ENCODE results near the gene RPGR. TPM values are rescaled to one million over a fixed set of nuclear protein-coding genes. Genes with fewer than 3 reads are reported as not detected.

RPGR gene
- total RNA-seq, 1 donor from 2014 or later = 9.2 TPM

GRCh38 chrX:38368774-38369173, 41.5 kb upstream of the RPGR start:
- Mint-ChIP-seq H3K27me3 (ENCODE audit: low read depth) (peaks cover 3% of the 10 kb centered on the region), H3K27ac (ENCODE audit: unreplicated experiment) (no peak overlapping the region), H3K4me3 (no peak overlapping the region), H3K9me3 (peaks cover 11% of the 10 kb centered on the region), H3K4me1 (no peaks in the 10 kb centered on the region), H3K36me3 (ENCODE audit: low read depth) (no peaks in the 10 kb centered on the region)
- no peak for DNase-seq (ENCODE audit: low read depth, low spot score)
- TF ChIP-seq, protein P1, sequence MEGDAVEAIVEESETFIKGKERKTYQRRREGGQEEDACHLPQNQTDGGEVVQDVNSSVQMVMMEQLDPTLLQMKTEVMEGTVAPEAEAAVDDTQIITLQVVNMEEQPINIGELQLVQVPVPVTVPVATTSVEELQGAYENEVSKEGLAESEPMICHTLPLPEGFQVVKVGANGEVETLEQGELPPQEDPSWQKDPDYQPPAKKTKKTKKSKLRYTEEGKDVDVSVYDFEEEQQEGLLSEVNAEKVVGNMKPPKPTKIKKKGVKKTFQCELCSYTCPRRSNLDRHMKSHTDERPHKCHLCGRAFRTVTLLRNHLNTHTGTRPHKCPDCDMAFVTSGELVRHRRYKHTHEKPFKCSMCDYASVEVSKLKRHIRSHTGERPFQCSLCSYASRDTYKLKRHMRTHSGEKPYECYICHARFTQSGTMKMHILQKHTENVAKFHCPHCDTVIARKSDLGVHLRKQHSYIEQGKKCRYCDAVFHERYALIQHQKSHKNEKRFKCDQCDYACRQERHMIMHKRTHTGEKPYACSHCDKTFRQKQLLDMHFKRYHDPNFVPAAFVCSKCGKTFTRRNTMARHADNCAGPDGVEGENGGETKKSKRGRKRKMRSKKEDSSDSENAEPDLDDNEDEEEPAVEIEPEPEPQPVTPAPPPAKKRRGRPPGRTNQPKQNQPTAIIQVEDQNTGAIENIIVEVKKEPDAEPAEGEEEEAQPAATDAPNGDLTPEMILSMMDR (conservative IDR thresholded peaks at IDR 0.05) = no peak

GRCh38 chrX:38365954-38366353, 38.6 kb upstream of the RPGR start:
- no peak for DNase-seq (ENCODE audit: low read depth, low spot score)
- Mint-ChIP-seq H3K9me3 (peaks cover 9% of the 10 kb centered on the region), H3K4me1 (no peaks in the 10 kb centered on the region), H3K27ac (ENCODE audit: unreplicated experiment) (no peak overlapping the region), H3K27me3 (ENCODE audit: low read depth) (no peaks in the 10 kb centered on the region), H3K4me3 (no peak overlapping the region), H3K36me3 (ENCODE audit: low read depth) (no peaks in the 10 kb centered on the region)
- TF ChIP-seq, protein P1 (conservative IDR thresholded peaks at IDR 0.05) = no peak

- Mint-ChIP-seq H3K27ac (ENCODE audit: unreplicated experiment) (no peak overlapping the region), H3K9me3 (peaks cover 3% of the 10 kb centered on the region), H3K36me3 (ENCODE audit: low read depth) (no peaks in the 10 kb centered on the region), H3K27me3 (ENCODE audit: low read depth) (no peaks in the 10 kb centered on the region), H3K4me3 (no peak overlapping the region), H3K4me1 (no peaks in the 10 kb centered on the region)
- no peak for DNase-seq (ENCODE audit: low read depth, low spot score)
- TF ChIP-seq, protein P1 (conservative IDR thresholded peaks at IDR 0.05) = no peak
Observed at GRCh38 chrX:38363046-38363445, 35.7 kb upstream of the RPGR start.

- Mint-ChIP-seq H3K27me3 (ENCODE audit: low read depth) (no peaks in the 10 kb centered on the region), H3K27ac (ENCODE audit: unreplicated experiment) (no peak overlapping the region), H3K36me3 (ENCODE audit: low read depth) (no peaks in the 10 kb centered on the region), H3K9me3 (no peaks in the 10 kb centered on the region), H3K4me3 (no peak overlapping the region), H3K4me1 (no peaks in the 10 kb centered on the region)
- DNase-seq (ENCODE audit: low read depth, low spot score) = no peak
- TF ChIP-seq, protein P1 (conservative IDR thresholded peaks at IDR 0.05) = no peak
Observed at GRCh38 chrX:38357747-38358673, 30.7 kb upstream of the RPGR start.

DNA sequence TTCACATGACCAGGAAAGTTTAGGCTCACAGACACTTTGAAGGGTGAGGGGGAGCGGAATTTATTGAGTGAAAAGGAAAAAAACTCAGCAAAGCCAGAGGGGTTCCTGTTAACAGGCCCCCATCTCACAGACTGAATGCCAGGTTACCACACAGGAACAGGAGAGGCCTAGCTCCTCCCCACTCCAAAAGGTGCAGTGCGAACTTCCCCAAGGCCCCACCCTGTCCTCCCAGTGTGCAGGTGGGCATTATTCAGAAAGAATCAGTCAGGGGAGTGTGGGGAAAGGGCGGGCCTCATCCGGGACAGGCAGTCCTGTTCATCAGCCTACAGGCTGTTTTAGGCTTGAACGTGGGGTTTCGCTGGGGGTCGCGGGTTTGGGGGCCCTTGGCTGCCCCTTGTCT, 29.1 kb upstream of the RPGR start:
- no peaks in the 10 kb centered on the region for H3K4me1 Mint-ChIP-seq
- H3K27me3 Mint-ChIP-seq (ENCODE audit: low read depth) = no peaks in the 10 kb centered on the region
- peak overlapping the region; percentile 35 for H3K27ac Mint-ChIP-seq (ENCODE audit: unreplicated experiment)
- no peaks in the 10 kb centered on the region for H3K36me3 Mint-ChIP-seq (ENCODE audit: low read depth)
- TF ChIP-seq, protein P1 (conservative IDR thresholded peaks at IDR 0.05) = no peak
- DNase-seq (ENCODE audit: low read depth, low spot score) = no peak
- H3K9me3 Mint-ChIP-seq = no peaks in the 10 kb centered on the region
- H3K4me3 Mint-ChIP-seq = no peak overlapping the region
